ENCODE results near the gene PIK3AP1. TPM values are rescaled to one million over a fixed set of nuclear protein-coding genes. Genes with fewer than 3 reads are reported as not detected.

PIK3AP1 gene
- total RNA-seq, 1 experiment from 2014 or later, result 1.7 TPM

GRCh38 chr10:96636551-96636950 lies 83.8 kb downstream of the PIK3AP1 start:
- H4K5ac ChIP-seq (ENCODE audit: insufficient read length, low read depth, low read length), result no peak overlapping the region
- no peak overlapping the region for H3T11ph ChIP-seq (ENCODE audit: low read length)
- no peak overlapping the region for H2AFZ ChIP-seq (ENCODE audit: low read length)
- no peak overlapping the region for H4K91ac ChIP-seq (ENCODE audit: insufficient read length, low read depth, low read length)
- no peaks in the 10 kb centered on the region for H3K4me1 ChIP-seq (ENCODE audit: insufficient read depth, low read length)
- no peak overlapping the region for H3K23ac ChIP-seq (ENCODE audit: insufficient read length, low read depth, low read length)
- H3K56ac ChIP-seq (ENCODE audit: insufficient read length, low read depth, low read length), result no peak overlapping the region
- H3K23me2 ChIP-seq (ENCODE audit: insufficient read length, low read depth, low read length, poor library complexity, severe bottlenecking), result no peaks in the 10 kb centered on the region
- Mint-ChIP-seq H3K27me3 (ENCODE audit: low read depth) (no peaks in the 10 kb centered on the region), H3K36me3 (ENCODE audit: insufficient read depth in 1 of 3, low read depth in 3 of 3) (no peaks in the 10 kb centered on the region), H3K4me1 (no peaks in the 10 kb centered on the region), H3K27ac (no peak overlapping the region), H3K9me3 (no peaks in the 10 kb centered on the region; a peak in 1 of 5 replicates), H3K4me3 (no peak overlapping the region)
- no peak overlapping the region for H3K4me2 ChIP-seq (ENCODE audit: insufficient read depth, insufficient read length, low read length)
- no peak overlapping the region for H3K9ac ChIP-seq (ENCODE audit: extremely low read depth, insufficient read length, low read length)
- no peak overlapping the region for H2BK12ac ChIP-seq (ENCODE audit: insufficient read length, low read depth, low read length)
- no peak overlapping the region for H3K27ac ChIP-seq (ENCODE audit: insufficient read length, low read depth, low read length)
- H3K27me3 ChIP-seq (ENCODE audit: insufficient read depth, low read length), result no peaks in the 10 kb centered on the region
- WGBS (ENCODE audit: extremely low coverage, insufficient read length, low lambda C conversion rate), result no CpG with 5 or more reads among the region's 1 CpG
- H2AK5ac ChIP-seq (ENCODE audit: insufficient read length, low read length), result no peak overlapping the region
- no peak overlapping the region for H3K4ac ChIP-seq (ENCODE audit: low read depth, low read length)
- no peaks in the 10 kb centered on the region for H3K9me3 ChIP-seq (ENCODE audit: control insufficient read depth, low read depth, low read length)
- H2BK20ac ChIP-seq (ENCODE audit: low read depth, low read length, poor library complexity, severe bottlenecking), result no peak overlapping the region
- no peak overlapping the region for H4K8ac ChIP-seq (replicated peaks; ENCODE audit: insufficient read length, low read depth, low read length)
- H2BK120ac ChIP-seq (ENCODE audit: low read depth, low read length, poor library complexity, severe bottlenecking), result no peak overlapping the region
- TF ChIP-seq CTCF (conservative IDR thresholded peaks at IDR 0.05), result no peak
- H3K18ac ChIP-seq (ENCODE audit: insufficient read length, low read depth, low read length), result no peak overlapping the region
- no peak overlapping the region for H3K14ac ChIP-seq (ENCODE audit: insufficient read depth, low read length)
- H3K79me2 ChIP-seq (ENCODE audit: insufficient read depth, low read length), result no peaks in the 10 kb centered on the region
- no peak overlapping the region for H2BK5ac ChIP-seq (ENCODE audit: insufficient read length, low read length)
- H4K20me1 ChIP-seq (ENCODE audit: control insufficient read depth, insufficient read depth, insufficient read length), result no peaks in the 10 kb centered on the region
- DNase-seq, result no peak
- H3K79me1 ChIP-seq (ENCODE audit: insufficient read depth, low read depth, low read length, poor library complexity, severe bottlenecking), result no peaks in the 10 kb centered on the region
- no peak overlapping the region for H2BK15ac ChIP-seq (ENCODE audit: low read depth, low read length)

Measured in H9 (cell line).